Measurements from ENCODE around the gene ZNF407. TPM values are rescaled to one million over a fixed set of nuclear protein-coding genes. Genes with fewer than 3 reads are reported as not detected.

Gene ZNF407
- total RNA-seq, 1 experiment from 2014 or later: 7.6 TPM

DNA sequence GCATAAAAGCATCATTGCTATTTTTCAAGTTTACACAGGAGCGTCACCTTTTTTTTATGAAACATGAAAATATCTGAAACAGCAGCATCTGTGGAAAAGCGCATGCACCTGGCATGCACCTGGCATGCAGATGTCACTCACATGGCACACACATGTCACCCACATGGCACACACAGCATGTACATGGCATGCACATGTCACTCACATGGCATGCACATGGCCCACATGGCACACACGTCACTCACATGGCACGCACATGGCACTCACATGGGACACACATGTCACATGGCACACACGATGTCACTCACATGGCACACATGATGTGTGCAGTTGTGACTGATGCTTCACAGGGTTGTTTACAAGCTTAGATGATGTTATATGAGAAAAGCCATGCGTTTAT is 188.0 kb downstream of the ZNF407 start:
- no peak overlapping the region for H2AFZ ChIP-seq (ENCODE audit: low read depth, low read length, poor library complexity, severe bottlenecking)
- no peaks in the 10 kb centered on the region for H3K36me3 ChIP-seq (ENCODE audit: control insufficient read depth in 1 of 2, insufficient read depth in 2 of 2, low read length in 2 of 2)
- no peaks in the 10 kb centered on the region for H3K27me3 ChIP-seq (ENCODE audit: insufficient read depth, low read length)
- TF ChIP-seq, protein P1, sequence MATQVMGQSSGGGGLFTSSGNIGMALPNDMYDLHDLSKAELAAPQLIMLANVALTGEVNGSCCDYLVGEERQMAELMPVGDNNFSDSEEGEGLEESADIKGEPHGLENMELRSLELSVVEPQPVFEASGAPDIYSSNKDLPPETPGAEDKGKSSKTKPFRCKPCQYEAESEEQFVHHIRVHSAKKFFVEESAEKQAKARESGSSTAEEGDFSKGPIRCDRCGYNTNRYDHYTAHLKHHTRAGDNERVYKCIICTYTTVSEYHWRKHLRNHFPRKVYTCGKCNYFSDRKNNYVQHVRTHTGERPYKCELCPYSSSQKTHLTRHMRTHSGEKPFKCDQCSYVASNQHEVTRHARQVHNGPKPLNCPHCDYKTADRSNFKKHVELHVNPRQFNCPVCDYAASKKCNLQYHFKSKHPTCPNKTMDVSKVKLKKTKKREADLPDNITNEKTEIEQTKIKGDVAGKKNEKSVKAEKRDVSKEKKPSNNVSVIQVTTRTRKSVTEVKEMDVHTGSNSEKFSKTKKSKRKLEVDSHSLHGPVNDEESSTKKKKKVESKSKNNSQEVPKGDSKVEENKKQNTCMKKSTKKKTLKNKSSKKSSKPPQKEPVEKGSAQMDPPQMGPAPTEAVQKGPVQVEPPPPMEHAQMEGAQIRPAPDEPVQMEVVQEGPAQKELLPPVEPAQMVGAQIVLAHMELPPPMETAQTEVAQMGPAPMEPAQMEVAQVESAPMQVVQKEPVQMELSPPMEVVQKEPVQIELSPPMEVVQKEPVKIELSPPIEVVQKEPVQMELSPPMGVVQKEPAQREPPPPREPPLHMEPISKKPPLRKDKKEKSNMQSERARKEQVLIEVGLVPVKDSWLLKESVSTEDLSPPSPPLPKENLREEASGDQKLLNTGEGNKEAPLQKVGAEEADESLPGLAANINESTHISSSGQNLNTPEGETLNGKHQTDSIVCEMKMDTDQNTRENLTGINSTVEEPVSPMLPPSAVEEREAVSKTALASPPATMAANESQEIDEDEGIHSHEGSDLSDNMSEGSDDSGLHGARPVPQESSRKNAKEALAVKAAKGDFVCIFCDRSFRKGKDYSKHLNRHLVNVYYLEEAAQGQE (IDR thresholded peaks at IDR 0.05; ENCODE audit: low read depth): no peak
- TF ChIP-seq TCF7L2 (IDR thresholded peaks at IDR 0.05; ENCODE audit: borderline replicate concordance, extremely low read depth, insufficient read depth, insufficient read length) (no peak), JUND (IDR thresholded peaks at IDR 0.05) (no peak), ELF1 (IDR thresholded peaks at IDR 0.05; ENCODE audit: borderline replicate concordance, low read depth) (no peak), SP1 (IDR thresholded peaks at IDR 0.05; ENCODE audit: low read depth) (no peak), POLR2A (IDR thresholded peaks at IDR 0.05; ENCODE audit: borderline replicate concordance, extremely low read depth, insufficient read depth, insufficient read length) (no peak), EZH2 (IDR thresholded peaks at IDR 0.05) (no peak)
- BruUV-seq (replicated peaks): no TSS peak
- no peak overlapping the region for H3K9ac ChIP-seq (ENCODE audit: low read length)
- ATAC-seq: no peak
- no peak overlapping the region for H3K4me2 ChIP-seq (ENCODE audit: low read length)
- no peak overlapping the region for H3K4me3 ChIP-seq (replicated peaks in 1 of 2; ENCODE audit: low read depth in 1 of 2, low read length in 2 of 2)
- no peak for DNase-seq (ENCODE audit: low read depth, low spot score)
- no peaks in the 10 kb centered on the region for H4K20me1 ChIP-seq (ENCODE audit: insufficient read depth)
- H3K4me1 ChIP-seq (ENCODE audit: control insufficient read depth in 1 of 2, insufficient read depth in 2 of 2, low read length in 2 of 2): no peaks in the 10 kb centered on the region
- ChIA-PET RAD21 (ENCODE audit: low non-redundant PET in 1 of 2, low total read pairs in 2 of 2, uncharacterized antibody in 2 of 2, unreplicated experiment in 2 of 2) (no interaction called here), POLR2A (no interaction called here), CTCF (no interaction called here)
- intact Hi-C loops (cut with micrococcal nuclease): no loop called here
- no peaks in the 10 kb centered on the region for H3K9me3 ChIP-seq (ENCODE audit: control insufficient read depth in 1 of 2, insufficient read depth in 1 of 2, low read depth in 1 of 2, low read length in 2 of 2)
- no peak overlapping the region for H3K27ac ChIP-seq (ENCODE audit: low read depth, low read length)
- H3K9me2 ChIP-seq (ENCODE audit: insufficient read depth): no peaks in the 10 kb centered on the region
- H3K79me2 ChIP-seq (ENCODE audit: insufficient read depth, low read length): no peaks in the 10 kb centered on the region

DNA sequence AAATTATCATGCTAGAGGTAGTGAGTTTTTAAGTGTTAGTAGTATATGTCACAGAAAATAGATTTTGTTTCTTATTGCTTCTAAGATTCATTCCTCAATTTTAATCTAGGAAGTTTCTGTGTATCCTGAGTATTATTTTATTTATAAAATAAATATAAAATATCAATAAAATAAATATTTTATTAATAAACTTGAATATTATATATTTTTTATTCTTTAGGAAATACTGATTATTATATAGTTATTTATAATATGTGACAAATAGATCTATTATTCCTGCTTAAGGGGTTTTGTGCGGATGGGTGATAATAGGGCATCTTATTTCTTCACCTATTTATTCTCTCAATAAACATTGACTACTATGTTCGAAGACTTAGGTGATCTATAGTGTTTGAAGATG is 191.0 kb downstream of the ZNF407 start:
- intact Hi-C loops (cut with micrococcal nuclease): no loop called here
- no peak overlapping the region for H3K4me2 ChIP-seq (ENCODE audit: low read length)
- H4K20me1 ChIP-seq (ENCODE audit: insufficient read depth): no peaks in the 10 kb centered on the region
- no peaks in the 10 kb centered on the region for H3K4me1 ChIP-seq (ENCODE audit: control insufficient read depth in 1 of 2, insufficient read depth in 2 of 2, low read length in 2 of 2)
- TF ChIP-seq POLR2A (IDR thresholded peaks at IDR 0.05; ENCODE audit: borderline replicate concordance, extremely low read depth, insufficient read depth, insufficient read length) (no peak), TCF7L2 (IDR thresholded peaks at IDR 0.05; ENCODE audit: borderline replicate concordance, extremely low read depth, insufficient read depth, insufficient read length) (no peak), JUND (IDR thresholded peaks at IDR 0.05) (no peak), POLR2AphosphoS5 (IDR thresholded peaks at IDR 0.05; ENCODE audit: low read depth, low read length) (no peak), RAD21 (IDR thresholded peaks at IDR 0.05; ENCODE audit: low read depth) (no peak), CBX3 (IDR thresholded peaks at IDR 0.05; ENCODE audit: low read depth) (no peak), ZNF274 (IDR thresholded peaks at IDR 0.05; ENCODE audit: low read depth, low read length) (no peak), SIN3A (IDR thresholded peaks at IDR 0.05; ENCODE audit: low read depth) (no peak), SP1 (IDR thresholded peaks at IDR 0.05; ENCODE audit: low read depth) (no peak), EZH2phosphoT487 (IDR thresholded peaks at IDR 0.05; ENCODE audit: borderline replicate concordance) (no peak), ELF1 (IDR thresholded peaks at IDR 0.05; ENCODE audit: borderline replicate concordance, low read depth) (no peak), EGR1 (IDR thresholded peaks at IDR 0.05; ENCODE audit: low read depth) (no peak), CEBPB (IDR thresholded peaks at IDR 0.05; ENCODE audit: low read depth) (no peak)
- H2AFZ ChIP-seq (ENCODE audit: low read depth, low read length, poor library complexity, severe bottlenecking): no peak overlapping the region
- no peak overlapping the region for H3K27ac ChIP-seq (ENCODE audit: low read depth, low read length)
- CTCF ChIA-PET: no interaction called here
- no peaks in the 10 kb centered on the region for H3K36me3 ChIP-seq (ENCODE audit: control insufficient read depth in 1 of 2, insufficient read depth in 2 of 2, low read length in 2 of 2)
- H3K79me2 ChIP-seq (ENCODE audit: insufficient read depth, low read length): no peaks in the 10 kb centered on the region
- POLR2A ChIA-PET: no interaction called here
- no peak overlapping the region for H3K9ac ChIP-seq (ENCODE audit: low read length)
- H3K27me3 ChIP-seq (ENCODE audit: insufficient read depth, low read length): no peaks in the 10 kb centered on the region
- RAD21 ChIA-PET (ENCODE audit: low non-redundant PET in 1 of 2, low total read pairs in 2 of 2, uncharacterized antibody in 2 of 2, unreplicated experiment in 2 of 2): no interaction called here
- DNase-seq (ENCODE audit: low read depth, low spot score): no peak
- no peaks in the 10 kb centered on the region for H3K9me2 ChIP-seq (ENCODE audit: insufficient read depth)
- H3K9me3 ChIP-seq (ENCODE audit: control insufficient read depth in 1 of 2, insufficient read depth in 1 of 2, low read depth in 1 of 2, low read length in 2 of 2): no peaks in the 10 kb centered on the region
- no peak for ATAC-seq
- H3K4me3 ChIP-seq (replicated peaks in 1 of 2; ENCODE audit: low read depth in 1 of 2, low read length in 2 of 2): no peak overlapping the region
- BruUV-seq (replicated peaks): no TSS peak
